RWPE2 (cell line): ENCODE results near the gene HABP4.

ENCODE experiments used
- ATAC-seq: fragments of 200-7000 bp; cut with Tn5 transposase; 3 replicates; pipeline ENCODE4 v1.9.1; 2021; ENCODE audit warnings: low read depth
- DNase-seq: peaks from one replicate; pipeline ENCODE4 v3.0.0-alpha.2; 2020; ENCODE audit warnings: low spot score
- H3K27ac ChIP-seq: fragments of 450-650 bp; 2 replicates; pipeline ENCODE4 v1.5.1; 2017; ENCODE audit warnings: mild to moderate bottlenecking; ENCODE audit not compliant: poor library complexity, severe bottlenecking
- H3K27me3 ChIP-seq: fragments of 250-450 bp; sonication (Bioruptor Pico); 2 replicates; pipeline ENCODE4 v1.5.1; 2021; ENCODE audit warnings: mild to moderate bottlenecking, moderate library complexity; ENCODE audit not compliant: insufficient read depth, poor library complexity, severe bottlenecking
- H3K36me3 ChIP-seq: fragments of 250-450 bp; sonication (Bioruptor Pico); 2 replicates; pipeline ENCODE4 v1.5.1; 2020; ENCODE audit warnings: low read depth, mild to moderate bottlenecking, moderate library complexity
- H3K4me1 ChIP-seq: fragments of 250-450 bp; sonication (Bioruptor Pico); 2 replicates; pipeline ENCODE4 v1.5.1; 2021; ENCODE audit warnings: mild to moderate bottlenecking, moderate library complexity; ENCODE audit not compliant: insufficient read depth, poor library complexity, severe bottlenecking
- H3K4me3 ChIP-seq: fragments of 250-450 bp; sonication (Bioruptor Pico); 2 replicates; pipeline ENCODE4 v1.5.1; 2021; ENCODE audit warnings: mild to moderate bottlenecking, moderate library complexity; ENCODE audit not compliant: severe bottlenecking
- H3K9me3 ChIP-seq: fragments of 250-450 bp; sonication (Bioruptor Pico); 2 replicates; pipeline ENCODE4 v1.5.1; 2021; ENCODE audit warnings: mild to moderate bottlenecking, moderate library complexity; ENCODE audit not compliant: severe bottlenecking
- TF ChIP-seq, protein P1 (sequence below): fragments of 450-650 bp; IDR thresholded peaks from one replicate; pipeline ENCODE4 v1.5.1; 2017; ENCODE audit warnings: mild to moderate bottlenecking, moderate library complexity; ENCODE audit not compliant: poor library complexity, severe bottlenecking

HABP4 gene

DNA sequence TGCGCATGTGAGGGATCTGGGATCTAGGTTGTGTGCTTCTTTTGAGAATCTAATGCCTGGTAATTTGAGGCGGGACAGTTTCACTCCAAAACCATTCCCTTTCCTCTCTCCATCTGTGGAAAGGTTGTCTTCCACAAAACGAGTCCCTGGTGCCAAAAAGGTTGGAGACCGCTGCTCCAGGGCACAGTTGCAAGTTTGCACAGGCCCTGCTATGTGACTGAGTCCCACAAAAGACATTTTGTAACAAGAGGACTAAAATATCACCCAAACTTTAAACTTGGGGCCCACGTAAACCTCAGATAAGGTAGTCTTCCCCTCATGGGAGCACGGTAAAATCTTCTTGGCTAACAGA, 26.0 kb upstream of the HABP4 start:
- ATAC-seq, result no peak
- Histone ChIP-seq H3K9me3 (no peaks in the 10 kb centered on the region), H3K27me3 (no peaks in the 10 kb centered on the region), H3K27ac (peak overlapping the region; percentile 30), H3K36me3 (no peaks in the 10 kb centered on the region), H3K4me1 (peaks cover 26% of the 10 kb centered on the region), H3K4me3 (no peak overlapping the region)
- DNase-seq, result no peak
- TF ChIP-seq, protein P1, sequence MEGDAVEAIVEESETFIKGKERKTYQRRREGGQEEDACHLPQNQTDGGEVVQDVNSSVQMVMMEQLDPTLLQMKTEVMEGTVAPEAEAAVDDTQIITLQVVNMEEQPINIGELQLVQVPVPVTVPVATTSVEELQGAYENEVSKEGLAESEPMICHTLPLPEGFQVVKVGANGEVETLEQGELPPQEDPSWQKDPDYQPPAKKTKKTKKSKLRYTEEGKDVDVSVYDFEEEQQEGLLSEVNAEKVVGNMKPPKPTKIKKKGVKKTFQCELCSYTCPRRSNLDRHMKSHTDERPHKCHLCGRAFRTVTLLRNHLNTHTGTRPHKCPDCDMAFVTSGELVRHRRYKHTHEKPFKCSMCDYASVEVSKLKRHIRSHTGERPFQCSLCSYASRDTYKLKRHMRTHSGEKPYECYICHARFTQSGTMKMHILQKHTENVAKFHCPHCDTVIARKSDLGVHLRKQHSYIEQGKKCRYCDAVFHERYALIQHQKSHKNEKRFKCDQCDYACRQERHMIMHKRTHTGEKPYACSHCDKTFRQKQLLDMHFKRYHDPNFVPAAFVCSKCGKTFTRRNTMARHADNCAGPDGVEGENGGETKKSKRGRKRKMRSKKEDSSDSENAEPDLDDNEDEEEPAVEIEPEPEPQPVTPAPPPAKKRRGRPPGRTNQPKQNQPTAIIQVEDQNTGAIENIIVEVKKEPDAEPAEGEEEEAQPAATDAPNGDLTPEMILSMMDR, result no peak

DNA sequence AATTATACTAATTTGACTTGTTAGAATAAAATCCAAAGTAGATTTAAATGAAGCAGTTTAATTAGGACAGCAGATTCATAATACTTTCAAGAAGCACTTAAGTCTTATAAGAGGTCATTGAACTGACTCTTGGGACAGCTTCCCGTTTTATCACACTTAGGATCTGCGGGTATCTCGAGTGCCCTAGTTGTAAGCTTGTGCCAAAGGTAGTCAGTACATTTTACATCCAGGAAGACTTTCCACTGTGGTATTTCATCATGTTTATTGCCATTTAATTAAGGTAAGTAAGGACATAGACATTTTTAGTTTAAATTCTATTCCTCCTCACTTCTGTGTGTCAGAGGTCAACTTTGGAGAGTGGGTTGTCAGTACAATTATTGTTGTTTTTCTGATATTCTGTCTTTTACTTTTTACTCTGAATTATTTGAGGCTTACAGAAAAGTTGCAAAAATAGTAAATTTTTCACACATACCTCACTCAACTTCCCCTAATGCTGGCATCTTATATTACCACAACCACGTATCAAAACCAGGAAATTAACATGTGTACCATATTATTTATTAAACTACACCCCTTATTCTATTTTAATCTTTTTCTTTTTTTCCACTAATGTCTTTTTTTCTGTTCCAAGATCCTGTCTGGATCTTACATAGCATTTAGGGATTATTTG, 24.3 kb upstream of the HABP4 start:
- no peak overlapping the region for H3K27ac ChIP-seq
- no peaks in the 10 kb centered on the region for H3K36me3 ChIP-seq
- no peak overlapping the region for H3K4me3 ChIP-seq
- TF ChIP-seq, protein P1, result no peak
- H3K27me3 ChIP-seq, result no peaks in the 10 kb centered on the region
- ATAC-seq, result no peak
- no peaks in the 10 kb centered on the region for H3K9me3 ChIP-seq
- H3K4me1 ChIP-seq, result peaks cover 15% of the 10 kb centered on the region
- DNase-seq, result no peak

DNA sequence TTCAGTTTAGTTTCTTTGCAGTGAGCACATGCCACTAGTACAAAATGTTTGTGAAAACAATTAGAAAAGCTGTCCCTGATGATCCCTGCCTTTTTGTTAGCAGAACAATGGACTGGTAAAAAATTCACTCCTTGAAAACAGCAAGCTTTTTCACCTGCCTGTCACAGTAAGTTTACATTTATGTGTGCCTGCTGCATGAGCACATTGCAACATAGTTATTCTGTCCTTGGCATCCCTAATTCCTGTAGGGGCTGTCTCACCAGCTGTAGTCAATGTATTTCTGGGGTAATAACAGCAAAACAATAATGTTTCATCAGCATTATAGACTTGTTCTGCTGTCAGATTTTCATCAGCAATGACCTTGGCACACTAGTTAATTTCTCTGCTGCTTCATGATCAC, 20.2 kb upstream of the HABP4 start:
- no peak overlapping the region for H3K4me3 ChIP-seq
- TF ChIP-seq, protein P1, result no peak
- H3K9me3 ChIP-seq, result no peaks in the 10 kb centered on the region
- DNase-seq (no peak), ATAC-seq (no peak)
- no peak overlapping the region for H3K27ac ChIP-seq
- H3K27me3 ChIP-seq, result no peaks in the 10 kb centered on the region
- no peaks in the 10 kb centered on the region for H3K4me1 ChIP-seq
- H3K36me3 ChIP-seq, result no peaks in the 10 kb centered on the region

DNA sequence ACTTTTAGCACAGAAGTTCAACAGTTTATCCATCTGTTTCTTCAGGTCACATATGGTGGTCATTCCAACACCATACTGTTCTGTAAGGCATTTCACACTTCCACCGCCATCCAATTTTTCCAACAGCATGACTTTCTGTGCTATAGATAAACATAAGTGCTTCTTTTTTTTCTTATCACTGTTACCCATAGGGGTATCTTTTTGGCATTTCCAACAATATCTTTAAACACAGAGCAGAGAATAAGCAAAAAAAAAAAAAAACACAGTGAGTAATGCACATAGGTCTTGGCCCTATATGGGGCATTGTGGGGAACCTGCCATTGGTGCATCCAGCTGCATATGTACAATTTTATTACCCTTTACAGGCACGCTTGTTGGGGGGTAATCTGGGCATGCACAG, 19.6 kb upstream of the HABP4 start:
- ATAC-seq (no peak), DNase-seq (no peak)
- H3K9me3 ChIP-seq, result no peaks in the 10 kb centered on the region
- TF ChIP-seq, protein P1, result no peak
- no peaks in the 10 kb centered on the region for H3K36me3 ChIP-seq
- no peaks in the 10 kb centered on the region for H3K4me1 ChIP-seq
- H3K27ac ChIP-seq, result no peak overlapping the region
- no peaks in the 10 kb centered on the region for H3K27me3 ChIP-seq
- no peak overlapping the region for H3K4me3 ChIP-seq

DNA sequence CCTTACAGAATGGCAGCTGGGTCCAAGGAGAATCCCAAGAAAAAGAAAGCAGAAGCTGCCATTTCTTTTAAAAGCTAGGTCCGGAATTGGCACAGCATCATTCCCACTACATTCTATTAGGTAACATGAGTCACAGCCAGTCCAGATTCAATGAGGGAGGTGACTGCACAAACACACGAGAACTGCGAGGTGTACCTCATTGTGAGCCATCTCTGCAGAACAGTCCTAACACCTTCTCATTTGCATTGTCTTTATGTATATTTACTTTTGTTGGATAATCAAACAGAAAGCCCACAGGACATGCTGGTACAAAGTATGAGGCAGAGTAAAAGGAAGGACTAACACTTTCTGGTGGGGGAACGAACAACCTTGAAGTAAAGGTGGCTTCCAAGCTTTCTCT, 14.6 kb upstream of the HABP4 start:
- Histone ChIP-seq H3K27me3 (no peaks in the 10 kb centered on the region), H3K9me3 (no peaks in the 10 kb centered on the region), H3K27ac (no peak overlapping the region), H3K4me3 (no peak overlapping the region), H3K36me3 (no peaks in the 10 kb centered on the region), H3K4me1 (no peaks in the 10 kb centered on the region)
- TF ChIP-seq, protein P1, result no peak
- ATAC-seq (0 out of 3 replicates have a peak, but pooled peaks have one; percentile 23), DNase-seq (no peak)
